Mesothelial cell of epicardium (in vitro differentiated cells): ENCODE data around the gene ESRP2. TPM values are rescaled to one million over a fixed set of nuclear protein-coding genes. Genes with fewer than 3 reads are reported as not detected.

Experiments used
- DNase-seq, 2 experiments: peaks; one replicate each; pipeline ENCODE4 v3.0.0; 2021; ENCODE audit warnings: low spot score in 2 of 2; ENCODE audit not compliant: unreplicated experiment in 2 of 2
- H3K27ac Mint-ChIP-seq: 2 replicates; pipeline ENCODE4 v1.8.0; 2021; ENCODE audit warnings: mixed read lengths
- H3K27me3 Mint-ChIP-seq: 2 replicates; pipeline ENCODE4 v1.8.0; 2021; ENCODE audit warnings: low read depth, mixed read lengths
- H3K36me3 Mint-ChIP-seq: 2 replicates; pipeline ENCODE4 v1.8.0; 2021; ENCODE audit warnings: mixed read lengths
- H3K4me1 Mint-ChIP-seq: 2 replicates; pipeline ENCODE4 v1.8.0; 2021; ENCODE audit warnings: mixed read lengths
- H3K4me3 Mint-ChIP-seq: 2 replicates; pipeline ENCODE4 v1.8.0; 2021; ENCODE audit warnings: mild to moderate bottlenecking, moderate library complexity, mixed read lengths
- H3K9me3 Mint-ChIP-seq: 2 replicates; pipeline ENCODE4 v1.8.0; 2021; ENCODE audit warnings: mixed read lengths
- total RNA-seq: library from RNA; stranded (reverse); gene quantifications from 3 replicates; pipeline ENCODE4 v1.2.1, GENCODE V29; 2021
- TF ChIP-seq, protein P1 (sequence below): fragments of 200-600 bp; sonication (generic); IDR thresholded peaks from one replicate; pipeline ENCODE4 v1.5.0; 2021; ENCODE audit warnings: antibody characterized with exemption; ENCODE audit not compliant: unreplicated experiment

ESRP2 gene
- total RNA-seq, 1 donor from 2014 or later = 34.7 TPM

DNA sequence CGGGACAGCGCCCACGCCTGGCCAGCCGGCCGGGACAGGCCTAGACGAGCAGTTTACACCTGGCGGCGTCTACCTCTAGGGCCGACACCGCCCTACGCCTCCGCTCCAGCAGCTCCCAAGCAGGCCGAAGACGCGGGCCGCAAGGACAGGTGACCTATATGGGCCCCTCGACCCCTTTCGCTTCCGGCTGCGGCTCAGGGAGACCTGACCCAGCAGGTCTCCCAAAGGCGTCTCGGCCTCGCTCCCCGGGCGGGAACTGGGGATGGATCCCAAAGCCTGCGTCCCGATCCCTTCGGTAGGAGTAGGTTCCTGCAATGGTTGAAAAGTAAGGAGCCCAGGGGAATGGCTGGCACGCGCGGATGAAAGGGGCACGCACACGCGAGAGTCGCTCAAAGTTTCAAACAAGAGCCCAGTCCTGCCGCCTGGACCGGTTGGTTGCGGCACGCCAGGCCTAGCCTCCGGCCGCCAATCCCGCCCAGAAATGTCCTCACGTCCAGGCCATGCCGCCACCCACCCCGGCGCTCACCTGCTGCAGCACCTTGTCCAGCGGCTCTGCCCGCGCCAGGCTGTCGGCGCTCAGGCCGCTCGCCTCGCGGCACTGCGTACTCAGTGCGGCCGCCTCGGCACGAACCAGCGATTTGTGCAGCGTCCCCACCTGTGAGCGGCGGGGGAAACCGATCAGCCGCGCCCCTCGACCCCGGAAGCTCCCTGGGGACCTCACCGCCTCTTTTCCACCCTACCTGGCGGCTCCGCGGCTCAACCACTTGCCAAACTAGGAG lies 630 bp downstream of the ESRP2 start:
- DNase-seq = peak in 1 of 2 experiments; percentile 61
- Mint-ChIP-seq H3K36me3 (no peaks in the 10 kb centered on the region), H3K4me1 (peaks cover 34% of the 10 kb centered on the region), H3K4me3 (peak overlapping the region; percentile 63), H3K9me3 (no peaks in the 10 kb centered on the region), H3K27ac (peak overlapping the region; percentile 71), H3K27me3 (peaks cover 31% of the 10 kb centered on the region)
- TF ChIP-seq, protein P1, sequence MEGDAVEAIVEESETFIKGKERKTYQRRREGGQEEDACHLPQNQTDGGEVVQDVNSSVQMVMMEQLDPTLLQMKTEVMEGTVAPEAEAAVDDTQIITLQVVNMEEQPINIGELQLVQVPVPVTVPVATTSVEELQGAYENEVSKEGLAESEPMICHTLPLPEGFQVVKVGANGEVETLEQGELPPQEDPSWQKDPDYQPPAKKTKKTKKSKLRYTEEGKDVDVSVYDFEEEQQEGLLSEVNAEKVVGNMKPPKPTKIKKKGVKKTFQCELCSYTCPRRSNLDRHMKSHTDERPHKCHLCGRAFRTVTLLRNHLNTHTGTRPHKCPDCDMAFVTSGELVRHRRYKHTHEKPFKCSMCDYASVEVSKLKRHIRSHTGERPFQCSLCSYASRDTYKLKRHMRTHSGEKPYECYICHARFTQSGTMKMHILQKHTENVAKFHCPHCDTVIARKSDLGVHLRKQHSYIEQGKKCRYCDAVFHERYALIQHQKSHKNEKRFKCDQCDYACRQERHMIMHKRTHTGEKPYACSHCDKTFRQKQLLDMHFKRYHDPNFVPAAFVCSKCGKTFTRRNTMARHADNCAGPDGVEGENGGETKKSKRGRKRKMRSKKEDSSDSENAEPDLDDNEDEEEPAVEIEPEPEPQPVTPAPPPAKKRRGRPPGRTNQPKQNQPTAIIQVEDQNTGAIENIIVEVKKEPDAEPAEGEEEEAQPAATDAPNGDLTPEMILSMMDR = no peak

DNA sequence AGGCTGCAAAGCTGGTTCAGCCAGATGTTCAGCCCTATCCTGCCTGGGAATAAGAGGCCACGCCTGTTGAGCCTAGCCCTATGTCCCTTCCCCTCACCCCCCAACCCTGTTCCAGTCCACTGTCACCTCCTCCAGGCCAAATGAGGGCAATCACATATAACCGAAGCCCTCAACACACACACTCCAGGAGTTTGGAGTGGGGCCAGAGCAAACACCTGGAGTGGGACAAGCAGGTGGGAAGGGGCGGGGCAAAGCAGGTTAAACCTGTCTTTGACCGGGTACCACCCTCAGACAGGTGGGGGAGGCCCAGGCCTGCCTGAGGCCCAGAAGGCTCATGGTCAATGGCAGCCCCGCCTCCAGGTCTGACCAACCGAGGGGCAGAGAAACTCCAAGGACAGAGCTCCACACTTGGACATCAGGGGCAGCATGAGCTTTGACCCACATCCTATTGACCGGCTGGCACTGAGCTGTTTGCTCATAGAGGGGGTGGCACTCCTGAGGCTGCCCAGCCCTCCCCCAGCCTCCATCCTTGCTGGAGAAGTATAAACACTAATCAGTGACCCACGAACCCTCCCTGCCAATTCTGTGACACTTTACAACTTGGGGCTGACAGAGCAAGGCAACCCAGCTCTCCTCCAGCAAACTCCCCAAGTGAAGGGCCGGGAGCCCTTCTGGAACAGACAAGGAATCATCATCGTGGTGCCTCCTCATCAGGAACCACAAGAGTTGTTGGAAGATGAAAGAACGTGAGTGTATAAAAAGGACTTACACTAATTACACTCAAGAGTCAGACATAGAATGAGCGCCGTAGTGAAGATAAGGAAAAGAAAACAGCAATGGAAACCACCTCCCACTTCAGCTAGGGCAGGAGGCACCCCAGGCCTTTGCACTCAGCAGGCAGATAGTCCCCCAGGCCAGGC lies 1.5 kb downstream of the ESRP2 start:
- H3K4me1 Mint-ChIP-seq = peaks cover 34% of the 10 kb centered on the region
- peak overlapping the region; percentile 63 for H3K4me3 Mint-ChIP-seq
- peak overlapping the region; percentile 71 for H3K27ac Mint-ChIP-seq
- DNase-seq = no peak
- no peaks in the 10 kb centered on the region for H3K9me3 Mint-ChIP-seq
- H3K36me3 Mint-ChIP-seq = peaks cover 2% of the 10 kb centered on the region
- TF ChIP-seq, protein P1 = no peak
- peaks cover 31% of the 10 kb centered on the region for H3K27me3 Mint-ChIP-seq

DNA sequence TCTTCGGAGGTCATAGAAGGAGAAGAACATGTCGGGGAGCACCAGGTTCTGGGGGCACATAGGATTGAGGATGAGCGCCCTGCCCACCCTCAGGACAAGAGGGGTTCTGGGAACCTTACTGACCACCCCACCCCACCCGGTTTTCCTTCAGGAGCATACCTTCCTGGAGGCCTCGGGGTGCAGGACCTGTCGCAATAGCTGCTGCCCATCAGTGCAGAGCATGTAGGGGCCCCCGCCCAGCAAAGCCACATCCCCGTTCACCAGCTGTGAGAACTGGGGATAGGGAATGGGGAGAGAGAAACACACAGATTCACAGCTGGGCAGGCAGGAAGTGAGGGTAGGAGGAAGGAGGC lies 2.1 kb downstream of the ESRP2 start:
- Mint-ChIP-seq H3K9me3 (no peaks in the 10 kb centered on the region), H3K4me1 (peaks cover 34% of the 10 kb centered on the region), H3K27ac (peak overlapping the region; percentile 71), H3K4me3 (peak overlapping the region; percentile 63), H3K36me3 (peaks cover 5% of the 10 kb centered on the region), H3K27me3 (peaks cover 31% of the 10 kb centered on the region)
- DNase-seq = no peak
- TF ChIP-seq, protein P1 = no peak

DNA sequence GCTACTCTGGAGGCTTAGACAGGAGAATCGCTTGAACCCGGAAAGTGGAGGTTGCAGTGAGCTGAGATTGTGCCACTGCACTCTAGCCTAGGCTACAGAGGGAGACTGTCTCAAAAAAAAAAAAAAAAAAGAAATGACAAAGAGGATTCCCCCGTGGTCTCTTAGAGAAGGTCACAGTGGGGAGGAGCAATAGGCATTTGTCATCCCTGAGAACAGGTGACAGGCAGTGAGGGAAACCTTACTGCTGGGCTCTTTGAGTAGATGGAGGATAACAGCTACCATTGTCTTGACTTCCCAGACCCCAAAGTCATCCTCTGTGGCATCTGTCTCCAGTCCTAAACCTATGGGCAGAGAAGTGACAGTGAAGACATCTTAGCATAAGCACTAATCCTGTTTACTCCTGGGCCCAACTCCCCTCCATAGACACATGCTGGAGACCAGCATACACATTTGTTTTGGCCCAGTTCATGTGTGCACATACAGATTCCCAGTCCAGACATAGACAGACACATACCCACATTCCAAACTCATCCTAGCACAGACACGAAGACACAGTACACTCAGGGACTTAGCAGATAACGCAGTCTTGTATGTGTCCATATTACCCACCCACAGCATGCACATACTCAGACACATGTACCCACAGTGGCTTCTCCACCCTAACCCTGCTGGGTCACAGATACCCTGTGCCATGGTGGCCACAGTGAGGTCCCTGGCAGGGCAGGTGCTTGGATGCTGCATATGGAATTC lies 2.7 kb downstream of the ESRP2 start:
- TF ChIP-seq, protein P1 = no peak
- Mint-ChIP-seq H3K4me1 (peaks cover 34% of the 10 kb centered on the region), H3K4me3 (no peak overlapping the region), H3K27ac (no peak overlapping the region), H3K36me3 (peaks cover 5% of the 10 kb centered on the region), H3K9me3 (no peaks in the 10 kb centered on the region), H3K27me3 (peaks cover 31% of the 10 kb centered on the region)
- DNase-seq = no peak

DNA sequence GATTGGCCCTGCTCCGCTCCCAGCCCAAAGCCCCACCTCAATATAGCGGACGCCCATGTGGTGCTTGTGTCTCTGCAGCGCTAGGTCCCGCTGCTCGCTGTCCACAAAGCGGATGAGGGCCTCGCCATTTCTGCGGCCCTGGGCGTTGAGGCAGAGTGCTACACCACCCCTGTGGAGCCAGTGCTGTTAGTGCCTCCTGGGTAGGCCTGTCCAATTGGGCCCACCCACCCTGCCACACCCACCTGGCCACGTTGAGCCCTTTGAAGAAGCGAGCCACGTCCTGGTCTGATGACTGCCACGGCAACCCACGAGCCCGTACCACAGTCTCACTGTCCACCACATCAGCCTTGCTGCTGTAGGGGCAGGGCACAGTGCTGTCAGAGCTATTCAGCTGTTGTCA lies 3.6 kb downstream of the ESRP2 start:
- TF ChIP-seq, protein P1 = no peak
- Mint-ChIP-seq H3K4me3 (no peak overlapping the region), H3K27me3 (peaks cover 31% of the 10 kb centered on the region), H3K36me3 (peaks cover 5% of the 10 kb centered on the region), H3K9me3 (no peaks in the 10 kb centered on the region), H3K27ac (no peak overlapping the region), H3K4me1 (peaks cover 30% of the 10 kb centered on the region)
- DNase-seq = no peak
